Right atrium auricular region (tissue), 2 donors: ENCODE data around the gene NR1D2. TPM values are rescaled to one million over a fixed set of nuclear protein-coding genes. Genes with fewer than 3 reads are reported as not detected.

Experiments
- DNase-seq: peaks from one replicate; pipeline ENCODE4 v3.0.0-alpha.2; 2019; ENCODE audit warnings: low spot score
- H3K27ac ChIP-seq, 2 donors: fragments of 200-600 bp; sonication (generic); 1 replicate in 1 of 2; 2 replicates in 1 of 2; pipeline ENCODE4 v1.5.1; 2016 to 2019
- H3K27me3 ChIP-seq, 2 donors: fragments of 200-600 bp; sonication (generic); one replicate each; pipeline versions ENCODE4 v1.5.1 to v1.6.0; 2017 to 2019
- H3K36me3 ChIP-seq: fragments of 200-600 bp; sonication (generic); one replicate; pipeline ENCODE4 v1.5.1; 2016
- H3K4me1 ChIP-seq, 2 donors: fragments of 200-600 bp; sonication (generic); one replicate each; pipeline versions ENCODE4 v1.5.1 to v1.6.0; 2017 to 2019
- H3K4me3 ChIP-seq, 2 donors: fragments of 200-600 bp; sonication (generic); 1 replicate in 1 of 2; 2 replicates in 1 of 2; pipeline ENCODE4 v1.5.1; 2017 to 2019; ENCODE audit warnings: mild to moderate bottlenecking in 1 of 2, moderate library complexity in 1 of 2
- H3K9me3 ChIP-seq, 2 donors: fragments of 200-600 bp; sonication (generic); one replicate each; pipeline ENCODE4 v1.5.1; 2019
- total RNA-seq, 2 donors: library from RNA; depleted of rRNA; stranded (reverse); fragments of >200 nt; gene quantifications; one replicate each; pipeline ENCODE4 v1.1.0, GENCODE V29; 2016
- TF ChIP-seq, protein P1 (sequence below), 2 donors: fragments of 200-600 bp; sonication (generic); IDR thresholded peaks; one replicate each; pipeline ENCODE4 v1.5.1; 2019; ENCODE audit warnings: antibody characterized with exemption in 2 of 2

The NR1D2 gene
- total RNA-seq, 2 donors from 2014 or later = 15.8 to 27.7 TPM

DNA sequence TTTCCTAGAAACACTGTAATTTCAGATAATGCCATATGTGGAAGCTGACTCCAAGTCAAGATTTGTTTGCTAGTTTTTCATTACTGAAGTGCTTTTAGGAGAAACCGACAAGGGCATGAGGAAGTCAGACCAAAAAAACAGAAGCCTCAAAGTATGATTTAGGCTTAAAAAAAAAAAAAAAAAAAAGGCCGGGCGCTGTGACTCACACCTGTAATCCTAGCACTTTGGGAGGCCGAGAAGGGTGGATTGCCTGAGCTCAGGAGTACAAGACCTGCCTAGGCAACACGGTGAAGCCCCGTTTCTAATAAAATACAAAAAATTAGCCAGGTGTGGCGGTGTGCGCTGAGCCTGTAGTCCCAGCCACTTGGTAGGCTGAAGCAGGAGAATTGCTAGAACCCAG lies 16.6 kb upstream of the NR1D2 start:
- Histone ChIP-seq H3K27ac (no peak overlapping the region), H3K36me3 (no peaks in the 10 kb centered on the region), H3K9me3 (no peaks in the 10 kb centered on the region), H3K4me1 (no peaks in the 10 kb centered on the region), H3K4me3 (no peak overlapping the region), H3K27me3 (no peaks in the 10 kb centered on the region)
- DNase-seq = no peak
- TF ChIP-seq, protein P1, sequence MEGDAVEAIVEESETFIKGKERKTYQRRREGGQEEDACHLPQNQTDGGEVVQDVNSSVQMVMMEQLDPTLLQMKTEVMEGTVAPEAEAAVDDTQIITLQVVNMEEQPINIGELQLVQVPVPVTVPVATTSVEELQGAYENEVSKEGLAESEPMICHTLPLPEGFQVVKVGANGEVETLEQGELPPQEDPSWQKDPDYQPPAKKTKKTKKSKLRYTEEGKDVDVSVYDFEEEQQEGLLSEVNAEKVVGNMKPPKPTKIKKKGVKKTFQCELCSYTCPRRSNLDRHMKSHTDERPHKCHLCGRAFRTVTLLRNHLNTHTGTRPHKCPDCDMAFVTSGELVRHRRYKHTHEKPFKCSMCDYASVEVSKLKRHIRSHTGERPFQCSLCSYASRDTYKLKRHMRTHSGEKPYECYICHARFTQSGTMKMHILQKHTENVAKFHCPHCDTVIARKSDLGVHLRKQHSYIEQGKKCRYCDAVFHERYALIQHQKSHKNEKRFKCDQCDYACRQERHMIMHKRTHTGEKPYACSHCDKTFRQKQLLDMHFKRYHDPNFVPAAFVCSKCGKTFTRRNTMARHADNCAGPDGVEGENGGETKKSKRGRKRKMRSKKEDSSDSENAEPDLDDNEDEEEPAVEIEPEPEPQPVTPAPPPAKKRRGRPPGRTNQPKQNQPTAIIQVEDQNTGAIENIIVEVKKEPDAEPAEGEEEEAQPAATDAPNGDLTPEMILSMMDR (IDR thresholded peaks at IDR 0.05) = no peak

- Histone ChIP-seq H3K4me3 (no peak overlapping the region), H3K4me1 (no peaks in the 10 kb centered on the region), H3K27ac (no peak overlapping the region), H3K36me3 (no peaks in the 10 kb centered on the region), H3K27me3 (no peaks in the 10 kb centered on the region), H3K9me3 (no peaks in the 10 kb centered on the region)
- DNase-seq = no peak
- TF ChIP-seq, protein P1 (IDR thresholded peaks at IDR 0.05) = no peak
These were observed 13.5 kb upstream of the NR1D2 start for GRCh38 chr3:23931597-23931996.

DNA sequence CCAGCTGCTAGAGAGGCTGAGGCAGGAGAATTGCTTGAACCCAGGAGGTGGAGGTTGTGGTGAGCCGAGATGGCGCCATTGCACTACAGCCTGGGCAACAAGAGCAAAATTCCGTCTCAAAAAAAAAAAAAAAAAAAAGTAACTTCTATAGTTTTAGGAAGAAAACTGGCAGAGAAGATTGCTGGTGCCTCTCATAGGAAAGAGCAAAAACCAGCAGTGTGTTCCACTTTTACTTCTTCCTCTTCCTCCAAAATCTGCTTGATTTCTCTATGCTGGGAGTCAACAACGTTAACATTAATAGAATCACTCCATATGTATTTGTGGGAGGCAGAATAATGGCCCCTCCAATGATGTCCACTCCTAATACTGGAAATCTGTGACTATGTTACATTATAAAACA lies 12.5 kb upstream of the NR1D2 start:
- no peaks in the 10 kb centered on the region for H3K9me3 ChIP-seq
- no peak for DNase-seq
- no peak overlapping the region for H3K4me3 ChIP-seq
- no peaks in the 10 kb centered on the region for H3K27me3 ChIP-seq
- TF ChIP-seq, protein P1 (IDR thresholded peaks at IDR 0.05) = no peak
- no peaks in the 10 kb centered on the region for H3K36me3 ChIP-seq
- H3K27ac ChIP-seq = no peak overlapping the region
- no peaks in the 10 kb centered on the region for H3K4me1 ChIP-seq

GRCh38 chr3:23934253-23934652 lies 10.8 kb upstream of the NR1D2 start:
- Histone ChIP-seq H3K4me1 (no peaks in the 10 kb centered on the region), H3K27me3 (no peaks in the 10 kb centered on the region), H3K36me3 (no peaks in the 10 kb centered on the region), H3K27ac (no peak overlapping the region), H3K4me3 (no peak overlapping the region), H3K9me3 (no peaks in the 10 kb centered on the region)
- DNase-seq = no peak
- TF ChIP-seq, protein P1 (IDR thresholded peaks at IDR 0.05) = no peak

DNA sequence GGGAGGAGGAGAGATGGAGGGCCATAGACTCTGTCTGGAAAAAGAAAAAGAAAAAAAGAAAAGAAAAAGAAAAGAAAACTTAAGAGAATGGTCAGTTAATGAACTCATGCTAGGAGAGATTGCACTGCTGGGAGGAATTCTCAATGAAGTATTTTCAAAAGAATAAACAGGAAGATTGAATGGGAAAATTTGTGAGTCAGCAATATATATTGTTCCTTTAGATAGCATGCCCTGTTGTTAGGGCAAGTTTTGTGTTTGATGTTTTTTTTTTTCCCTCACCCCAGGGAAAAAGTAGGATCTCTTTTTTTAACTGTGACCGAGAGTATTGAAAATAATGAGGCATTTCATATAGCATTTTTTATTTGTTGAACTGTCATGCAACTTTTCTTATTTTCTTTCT lies 7.8 kb upstream of the NR1D2 start:
- Histone ChIP-seq H3K4me3 (no peak overlapping the region), H3K4me1 (no peaks in the 10 kb centered on the region), H3K9me3 (no peaks in the 10 kb centered on the region), H3K27ac (no peak overlapping the region), H3K27me3 (no peaks in the 10 kb centered on the region), H3K36me3 (no peaks in the 10 kb centered on the region)
- DNase-seq = no peak
- TF ChIP-seq, protein P1 (IDR thresholded peaks at IDR 0.05) = no peak

- H3K36me3 ChIP-seq = no peaks in the 10 kb centered on the region
- no peak for DNase-seq
- no peaks in the 10 kb centered on the region for H3K9me3 ChIP-seq
- TF ChIP-seq, protein P1 (IDR thresholded peaks at IDR 0.05) = no peak
- H3K4me3 ChIP-seq = no peak overlapping the region
- H3K4me1 ChIP-seq = no peaks in the 10 kb centered on the region
- H3K27ac ChIP-seq = no peak overlapping the region
- H3K27me3 ChIP-seq = no peaks in the 10 kb centered on the region
These were observed 6.4 kb upstream of the NR1D2 start for GRCh38 chr3:23938688-23939087.
